GM23338 (cell line): Measurements from ENCODE around the gene AANAT. TPM values are rescaled to one million over a fixed set of nuclear protein-coding genes. Genes with fewer than 3 reads are reported as not detected.

Source experiments
- ATAC-seq: fragments of 200-7000 bp; cut with Tn5 transposase; 3 replicates; pipeline ENCODE4 v1.9.1; 2020
- DNase-seq: peaks from one replicate; pipeline ENCODE4 v3.0.0-alpha.2; 2015; ENCODE audit warnings: low spot score
- H2AFZ ChIP-seq: fragments of 200-600 bp; sonication (generic); 2 replicates; pipeline ENCODE4 v1.8.0; 2016; ENCODE audit warnings: antibody characterized with exemption, mild to moderate bottlenecking, moderate library complexity
- H3F3A ChIP-seq: fragments of 200-600 bp; sonication (generic); replicated peaks from 2 replicates; pipeline ENCODE4 v1.8.0; 2017; ENCODE audit warnings: antibody characterized with exemption, mixed run types, low read depth
- H3K27ac ChIP-seq: fragments of 200-600 bp; sonication (generic); 2 replicates; pipeline ENCODE4 v1.6.1; 2016; ENCODE audit warnings: low read depth
- H3K27me3 ChIP-seq: fragments of 200-600 bp; sonication (generic); 2 replicates; pipeline ENCODE4 v1.8.0; 2016; ENCODE audit warnings: mild to moderate bottlenecking, mixed run types, moderate library complexity; ENCODE audit not compliant: insufficient read depth
- H3K36me3 ChIP-seq: fragments of 200-600 bp; sonication (generic); 2 replicates; pipeline ENCODE4 v1.8.0; 2016; ENCODE audit warnings: mild to moderate bottlenecking; ENCODE audit not compliant: insufficient read depth
- H3K4me1 ChIP-seq: fragments of 200-600 bp; sonication (generic); 2 replicates; pipeline ENCODE4 v1.8.0; 2016; ENCODE audit warnings: mild to moderate bottlenecking, moderate library complexity; ENCODE audit not compliant: insufficient read depth
- H3K4me2 ChIP-seq: fragments of 200-600 bp; sonication (generic); 2 replicates; pipeline ENCODE4 v1.7.1; 2017; ENCODE audit warnings: mixed run types
- H3K4me3 ChIP-seq: fragments of 200-600 bp; sonication (generic); 2 replicates; pipeline ENCODE4 v1.6.1; 2016; ENCODE audit warnings: mixed run types
- H3K79me2 ChIP-seq: fragments of 200-600 bp; sonication (generic); replicated peaks from 2 replicates; pipeline ENCODE4 v1.8.0; 2017; ENCODE audit warnings: mild to moderate bottlenecking; ENCODE audit not compliant: insufficient read depth
- H3K9me2 ChIP-seq: fragments of 200-600 bp; sonication (generic); 2 replicates; pipeline ENCODE4 v1.8.0; 2017; ENCODE audit not compliant: insufficient read depth
- H4K20me1 ChIP-seq: fragments of 200-600 bp; sonication (generic); replicated peaks from 2 replicates; pipeline ENCODE4 v1.8.0; 2017; ENCODE audit warnings: mild to moderate bottlenecking; ENCODE audit not compliant: insufficient read depth
- H3K27ac Mint-ChIP-seq: 2 replicates; pipeline ENCODE4 v1.8.0; 2020; ENCODE audit warnings: inconsistent platforms, mild to moderate bottlenecking, moderate library complexity, mixed read lengths
- H3K27me3 Mint-ChIP-seq: 3 replicates; pipeline ENCODE4 v1.8.0; 2022; ENCODE audit warnings: low read depth, mild to moderate bottlenecking, moderate library complexity, mixed read lengths, inconsistent platforms; ENCODE audit not compliant: insufficient read depth, poor library complexity
- H3K36me3 Mint-ChIP-seq: 3 replicates; pipeline ENCODE4 v1.8.0; 2021; ENCODE audit warnings: low read depth, mild to moderate bottlenecking, inconsistent platforms, moderate library complexity, mixed read lengths
- H3K4me1 Mint-ChIP-seq: 3 replicates; pipeline ENCODE4 v1.8.0; 2020; ENCODE audit warnings: mild to moderate bottlenecking, inconsistent platforms, mixed read lengths
- H3K4me3 Mint-ChIP-seq: 3 replicates; pipeline ENCODE4 v1.8.0; 2021; ENCODE audit warnings: moderate library complexity, mild to moderate bottlenecking, inconsistent platforms, mixed read lengths
- H3K9me3 Mint-ChIP-seq: 3 replicates; pipeline ENCODE4 v1.8.0; 2020; ENCODE audit warnings: moderate library complexity, mild to moderate bottlenecking, inconsistent platforms, mixed read lengths
- CREB1 ChIP-seq: fragments of 250-450 bp; sonication (Bioruptor Pico); IDR thresholded peaks from 2 replicates; pipeline ENCODE4 v1.5.0; 2020; ENCODE audit warnings: low read depth, mild to moderate bottlenecking, moderate library complexity
- EZH2 ChIP-seq: fragments of 200-600 bp; sonication (generic); IDR thresholded peaks from one replicate; pipeline ENCODE4 v1.8.0; 2017; ENCODE audit warnings: antibody characterized with exemption, mild to moderate bottlenecking, low read depth; ENCODE audit not compliant: unreplicated experiment
- EZH2phosphoT487 ChIP-seq: fragments of 200-600 bp; sonication (generic); IDR thresholded peaks from one replicate; pipeline ENCODE4 v1.8.1; 2018; ENCODE audit warnings: antibody characterized with exemption; ENCODE audit not compliant: unreplicated experiment
- JUNB ChIP-seq: IDR thresholded peaks from one replicate; pipeline ENCODE4 v1.6.1; 2016; ENCODE audit warnings: antibody characterized with exemption; ENCODE audit not compliant: unreplicated experiment
- NANOG ChIP-seq: IDR thresholded peaks from 2 replicates; pipeline ENCODE4 v1.6.1; 2016; ENCODE audit warnings: antibody characterized with exemption, borderline replicate concordance
- POLR2AphosphoS5 ChIP-seq: IDR thresholded peaks from 2 replicates; pipeline ENCODE4 v1.6.1; 2016; ENCODE audit warnings: antibody characterized with exemption, low read depth
- STAT1 ChIP-seq: IDR thresholded peaks from one replicate; pipeline ENCODE4 v1.6.1; 2016; ENCODE audit warnings: antibody characterized with exemption; ENCODE audit not compliant: unreplicated experiment
- ZNF114 ChIP-seq: fragments of 250-450 bp; sonication (Bioruptor Pico); IDR thresholded peaks from 2 replicates; pipeline ENCODE4 v1.5.0; 2020; ENCODE audit warnings: mild to moderate bottlenecking, moderate library complexity
- ZNF331 ChIP-seq: fragments of 250-450 bp; sonication (Bioruptor Pico); IDR thresholded peaks from 2 replicates; pipeline ENCODE4 v1.5.0; 2020; ENCODE audit warnings: low read depth, mild to moderate bottlenecking, moderate library complexity
- polyA plus RNA-seq: library from polyadenylated mRNA; unstranded; fragments of >200 nt; fragmentation: Nextera tagmentation; extraction: Ambion mirVana; gene quantifications from 2 replicates; pipeline ENCODE4 v1.2.1, GENCODE V29; 2016
- total RNA-seq: library from RNA; depleted of rRNA; stranded (reverse); fragments of >200 nt; shearing (Covaris generic); gene quantifications from 2 replicates; pipeline ENCODE4 v1.2.3, GENCODE V29; 2014
- TF ChIP-seq, protein P1 (sequence below), 2 experiments: fragments of 200-600 bp in 1 of 2; sonication (generic) in 1 of 2; conservative IDR thresholded peaks; 2 replicates each; pipeline versions ENCODE4 v1.5.1 to v1.6.1; 2016 to 2017; ENCODE audit warnings: antibody characterized with exemption in 2 of 2, low read depth in 2 of 2, mild to moderate bottlenecking in 2 of 2, moderate library complexity in 1 of 2
- TF ChIP-seq, protein P2 (sequence below): IDR thresholded peaks from 2 replicates; pipeline ENCODE4 v1.6.1; 2016; ENCODE audit warnings: antibody characterized with exemption
- TF ChIP-seq, protein P3 (sequence below): IDR thresholded peaks from one replicate; pipeline ENCODE4 v1.6.1; 2018; ENCODE audit warnings: antibody characterized with exemption; ENCODE audit not compliant: unreplicated experiment

The AANAT gene
- total and polyA plus RNA-seq, 2 experiments from 2014 or later = 0.28 to 1.0 TPM

DNA sequence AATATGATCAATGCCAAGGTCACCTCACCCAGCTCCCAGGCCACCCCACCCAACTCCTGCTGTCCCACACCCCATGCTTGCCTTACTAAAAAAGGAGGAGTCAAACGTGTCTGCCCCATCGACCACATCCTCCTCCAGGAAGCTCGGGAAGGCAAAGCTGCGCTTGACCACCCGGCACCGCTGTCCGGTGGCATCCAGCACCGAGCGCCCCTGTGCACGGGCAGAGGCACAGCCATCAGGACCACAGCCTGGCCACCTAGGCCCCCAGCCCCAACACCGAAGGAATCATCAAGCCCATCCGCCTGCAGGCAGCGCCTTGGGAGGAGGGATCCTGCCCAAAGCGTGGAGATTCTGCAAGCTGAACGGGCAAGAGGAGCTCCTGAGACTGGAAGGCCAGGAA is 10.2 kb downstream of the AANAT start:
- no peaks in the 10 kb centered on the region for H3K27me3 ChIP-seq
- H3K9me2 ChIP-seq = no peaks in the 10 kb centered on the region
- H2AFZ ChIP-seq = no peak overlapping the region
- H3K4me1 ChIP-seq = no peaks in the 10 kb centered on the region
- no peaks in the 10 kb centered on the region for H3K36me3 ChIP-seq
- Mint-ChIP-seq H3K4me3 (no peak overlapping the region), H3K4me1 (no peaks in the 10 kb centered on the region), H3K27me3 (peaks cover 11% of the 10 kb centered on the region), H3K27ac (no peak overlapping the region), H3K9me3 (no peaks in the 10 kb centered on the region), H3K36me3 (peaks cover 3% of the 10 kb centered on the region; the same call in 1 of the 3 replicates)
- no peak overlapping the region for H3K4me3 ChIP-seq
- TF ChIP-seq, protein P1, sequence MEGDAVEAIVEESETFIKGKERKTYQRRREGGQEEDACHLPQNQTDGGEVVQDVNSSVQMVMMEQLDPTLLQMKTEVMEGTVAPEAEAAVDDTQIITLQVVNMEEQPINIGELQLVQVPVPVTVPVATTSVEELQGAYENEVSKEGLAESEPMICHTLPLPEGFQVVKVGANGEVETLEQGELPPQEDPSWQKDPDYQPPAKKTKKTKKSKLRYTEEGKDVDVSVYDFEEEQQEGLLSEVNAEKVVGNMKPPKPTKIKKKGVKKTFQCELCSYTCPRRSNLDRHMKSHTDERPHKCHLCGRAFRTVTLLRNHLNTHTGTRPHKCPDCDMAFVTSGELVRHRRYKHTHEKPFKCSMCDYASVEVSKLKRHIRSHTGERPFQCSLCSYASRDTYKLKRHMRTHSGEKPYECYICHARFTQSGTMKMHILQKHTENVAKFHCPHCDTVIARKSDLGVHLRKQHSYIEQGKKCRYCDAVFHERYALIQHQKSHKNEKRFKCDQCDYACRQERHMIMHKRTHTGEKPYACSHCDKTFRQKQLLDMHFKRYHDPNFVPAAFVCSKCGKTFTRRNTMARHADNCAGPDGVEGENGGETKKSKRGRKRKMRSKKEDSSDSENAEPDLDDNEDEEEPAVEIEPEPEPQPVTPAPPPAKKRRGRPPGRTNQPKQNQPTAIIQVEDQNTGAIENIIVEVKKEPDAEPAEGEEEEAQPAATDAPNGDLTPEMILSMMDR (conservative IDR thresholded peaks at IDR 0.05; ENCODE audit: low read depth in 2 of 2) = no peak
- TF ChIP-seq, protein P2, sequence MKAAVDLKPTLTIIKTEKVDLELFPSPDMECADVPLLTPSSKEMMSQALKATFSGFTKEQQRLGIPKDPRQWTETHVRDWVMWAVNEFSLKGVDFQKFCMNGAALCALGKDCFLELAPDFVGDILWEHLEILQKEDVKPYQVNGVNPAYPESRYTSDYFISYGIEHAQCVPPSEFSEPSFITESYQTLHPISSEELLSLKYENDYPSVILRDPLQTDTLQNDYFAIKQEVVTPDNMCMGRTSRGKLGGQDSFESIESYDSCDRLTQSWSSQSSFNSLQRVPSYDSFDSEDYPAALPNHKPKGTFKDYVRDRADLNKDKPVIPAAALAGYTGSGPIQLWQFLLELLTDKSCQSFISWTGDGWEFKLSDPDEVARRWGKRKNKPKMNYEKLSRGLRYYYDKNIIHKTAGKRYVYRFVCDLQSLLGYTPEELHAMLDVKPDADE = no peak
- TF ChIP-seq STAT1 = no peak
- ATAC-seq = no peak
- no peak overlapping the region for H3K4me2 ChIP-seq
- H3K79me2 ChIP-seq = no peaks in the 10 kb centered on the region
- no peak overlapping the region for H3K27ac ChIP-seq
- H4K20me1 ChIP-seq = no peaks in the 10 kb centered on the region
- no peak for DNase-seq
- no peaks in the 10 kb centered on the region for H3F3A ChIP-seq

DNA sequence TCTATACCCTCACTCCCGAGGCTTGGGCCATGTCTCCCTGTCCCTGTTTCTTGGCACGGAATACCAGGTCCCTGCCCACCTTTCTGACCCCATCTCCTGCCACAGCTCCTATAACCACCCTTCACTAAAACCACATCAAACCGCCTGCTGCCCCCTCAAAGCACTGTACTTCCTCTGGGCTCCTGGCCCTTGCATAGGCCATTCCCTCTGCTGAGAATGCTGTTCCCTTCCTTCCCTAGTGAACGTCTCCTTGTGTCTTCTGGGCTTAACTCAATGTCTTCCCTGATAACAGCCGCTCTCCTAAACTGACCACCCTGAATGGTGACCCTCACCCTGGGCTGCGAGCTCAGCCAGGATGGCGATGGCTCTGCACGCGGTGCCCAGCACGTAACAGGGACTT is 10.7 kb downstream of the AANAT start:
- H4K20me1 ChIP-seq = no peaks in the 10 kb centered on the region
- H3K27me3 Mint-ChIP-seq = peaks cover 11% of the 10 kb centered on the region
- TF ChIP-seq STAT1 = no peak
- TF ChIP-seq, protein P3, sequence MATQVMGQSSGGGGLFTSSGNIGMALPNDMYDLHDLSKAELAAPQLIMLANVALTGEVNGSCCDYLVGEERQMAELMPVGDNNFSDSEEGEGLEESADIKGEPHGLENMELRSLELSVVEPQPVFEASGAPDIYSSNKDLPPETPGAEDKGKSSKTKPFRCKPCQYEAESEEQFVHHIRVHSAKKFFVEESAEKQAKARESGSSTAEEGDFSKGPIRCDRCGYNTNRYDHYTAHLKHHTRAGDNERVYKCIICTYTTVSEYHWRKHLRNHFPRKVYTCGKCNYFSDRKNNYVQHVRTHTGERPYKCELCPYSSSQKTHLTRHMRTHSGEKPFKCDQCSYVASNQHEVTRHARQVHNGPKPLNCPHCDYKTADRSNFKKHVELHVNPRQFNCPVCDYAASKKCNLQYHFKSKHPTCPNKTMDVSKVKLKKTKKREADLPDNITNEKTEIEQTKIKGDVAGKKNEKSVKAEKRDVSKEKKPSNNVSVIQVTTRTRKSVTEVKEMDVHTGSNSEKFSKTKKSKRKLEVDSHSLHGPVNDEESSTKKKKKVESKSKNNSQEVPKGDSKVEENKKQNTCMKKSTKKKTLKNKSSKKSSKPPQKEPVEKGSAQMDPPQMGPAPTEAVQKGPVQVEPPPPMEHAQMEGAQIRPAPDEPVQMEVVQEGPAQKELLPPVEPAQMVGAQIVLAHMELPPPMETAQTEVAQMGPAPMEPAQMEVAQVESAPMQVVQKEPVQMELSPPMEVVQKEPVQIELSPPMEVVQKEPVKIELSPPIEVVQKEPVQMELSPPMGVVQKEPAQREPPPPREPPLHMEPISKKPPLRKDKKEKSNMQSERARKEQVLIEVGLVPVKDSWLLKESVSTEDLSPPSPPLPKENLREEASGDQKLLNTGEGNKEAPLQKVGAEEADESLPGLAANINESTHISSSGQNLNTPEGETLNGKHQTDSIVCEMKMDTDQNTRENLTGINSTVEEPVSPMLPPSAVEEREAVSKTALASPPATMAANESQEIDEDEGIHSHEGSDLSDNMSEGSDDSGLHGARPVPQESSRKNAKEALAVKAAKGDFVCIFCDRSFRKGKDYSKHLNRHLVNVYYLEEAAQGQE = no peak
- TF ChIP-seq ZNF331 = no peak
- no peak for TF ChIP-seq EZH2phosphoT487
- TF ChIP-seq NANOG = no peak
- no peak for TF ChIP-seq JUNB
- TF ChIP-seq POLR2AphosphoS5 = no peak
- TF ChIP-seq EZH2 = no peak
- no peak for TF ChIP-seq CREB1 (CRISPR knock-in tag)
- TF ChIP-seq, protein P1 (conservative IDR thresholded peaks at IDR 0.05; ENCODE audit: low read depth in 2 of 2) = no peak
- TF ChIP-seq ZNF114 = no peak

More for the DNA sequence above, 10.7 kb downstream of the AANAT start:
- Mint-ChIP-seq H3K36me3 (peaks cover 3% of the 10 kb centered on the region; the same call in 1 of the 3 replicates), H3K27ac (no peak overlapping the region), H3K9me3 (no peaks in the 10 kb centered on the region), H3K4me3 (no peak overlapping the region), H3K4me1 (no peaks in the 10 kb centered on the region)
- H3F3A ChIP-seq = no peaks in the 10 kb centered on the region
- no peaks in the 10 kb centered on the region for H3K27me3 ChIP-seq
- H3K4me2 ChIP-seq = no peak overlapping the region
- H2AFZ ChIP-seq = no peak overlapping the region
- H3K9me2 ChIP-seq = no peaks in the 10 kb centered on the region
- no peaks in the 10 kb centered on the region for H3K79me2 ChIP-seq
- no peaks in the 10 kb centered on the region for H3K36me3 ChIP-seq
- no peak overlapping the region for H3K27ac ChIP-seq
- DNase-seq (no peak), ATAC-seq (no peak)
- H3K4me1 ChIP-seq = no peaks in the 10 kb centered on the region
- H3K4me3 ChIP-seq = no peak overlapping the region
